H1 (cell line): Measurements from ENCODE around the gene LEFTY1. TPM values are rescaled to one million over a fixed set of nuclear protein-coding genes. Genes with fewer than 3 reads are reported as not detected.

Experiments used
- ZNF274 ChIP-seq: IDR thresholded peaks from 2 replicates; pipeline ENCODE4 v1.7.0; 2012; ENCODE audit warnings: low read length, borderline replicate concordance; ENCODE audit errors: extremely low read depth
- polyA plus RNA-seq, 7 experiments: library from polyadenylated mRNA; depleted of rRNA in 3 of 7; stranded (reverse) in 5 of 7; unstranded in 2 of 7; fragments of >200 nt in 5 of 7; fragments of 200-250 nt in 2 of 7; gene quantifications; 1 replicate in 5 of 7; 2 replicates in 1 of 7; 4 replicates in 1 of 7; pipeline versions ENCODE4 v1.2.1 to v1.2.3, GENCODE V29; 2011 to 2013; ENCODE audit warnings: missing spikeins in 2 of 7, mixed read lengths in 2 of 7
- total RNA-seq: library from RNA; stranded (reverse); fragmentation: NEBNext Ultra II Directional; extraction: Animal tissue kit (Norgen Biotek cat#: 25700); gene quantifications from 2 replicates; pipeline ENCODE4 v1.2.1, GENCODE V29; 2021

LEFTY1 gene
- total and polyA plus RNA-seq, 2 of the 8 experiments (the other 6 are each of a cell fraction or from before 2014, with no cell fraction given), result 4.5 to 11.7 TPM

GRCh38 chr1:225847610-225848009 lies 41.3 kb downstream of the LEFTY1 start (continued):
- no peak for TF ChIP-seq ZNF274
